ENCODE data around the gene NDUFA7. TPM values are rescaled to one million over a fixed set of nuclear protein-coding genes. Genes with fewer than 3 reads are reported as not detected.
"Not testable (repeated sequence)": the region's sequence is repeated elsewhere in the genome, so short reads cannot be mapped to it uniquely, and the experiment has no call there.

The NDUFA7 gene
- total RNA-seq (2014; rRNA removed; shearing (Covaris generic)): 46.4 and 57.1 TPM in 2 replicates
- 49.3 and 90.3 TPM in 2 replicates for polyA plus RNA-seq (2015; cell fraction: cytosol; rRNA removed)
- polyA plus RNA-seq (2015; cell fraction: nucleus; rRNA removed): 37.7 and 43.6 TPM in 2 replicates

- peak; percentile 90 for DNase-seq (ENCODE audit: low read depth, low spot score)
- in situ Hi-C loops (cut with HindIII; ENCODE audit: low pct_unique_long_range_greater_than_20kb, low sequenced_read_pairs): no loop called here
Observed at GRCh38 chr19:8321067-8321985, at the start of gene NDUFA7, which contains the start of gene RPS28. TSS of gene NDUFA7 (minus strand) at chr19:8321375. CDS start at chr19:8321358, 17 bp downstream. TSS of gene RPS28 (plus strand) at chr19:8321496. CDS start at chr19:8321531, 35 bp downstream.

DNA sequence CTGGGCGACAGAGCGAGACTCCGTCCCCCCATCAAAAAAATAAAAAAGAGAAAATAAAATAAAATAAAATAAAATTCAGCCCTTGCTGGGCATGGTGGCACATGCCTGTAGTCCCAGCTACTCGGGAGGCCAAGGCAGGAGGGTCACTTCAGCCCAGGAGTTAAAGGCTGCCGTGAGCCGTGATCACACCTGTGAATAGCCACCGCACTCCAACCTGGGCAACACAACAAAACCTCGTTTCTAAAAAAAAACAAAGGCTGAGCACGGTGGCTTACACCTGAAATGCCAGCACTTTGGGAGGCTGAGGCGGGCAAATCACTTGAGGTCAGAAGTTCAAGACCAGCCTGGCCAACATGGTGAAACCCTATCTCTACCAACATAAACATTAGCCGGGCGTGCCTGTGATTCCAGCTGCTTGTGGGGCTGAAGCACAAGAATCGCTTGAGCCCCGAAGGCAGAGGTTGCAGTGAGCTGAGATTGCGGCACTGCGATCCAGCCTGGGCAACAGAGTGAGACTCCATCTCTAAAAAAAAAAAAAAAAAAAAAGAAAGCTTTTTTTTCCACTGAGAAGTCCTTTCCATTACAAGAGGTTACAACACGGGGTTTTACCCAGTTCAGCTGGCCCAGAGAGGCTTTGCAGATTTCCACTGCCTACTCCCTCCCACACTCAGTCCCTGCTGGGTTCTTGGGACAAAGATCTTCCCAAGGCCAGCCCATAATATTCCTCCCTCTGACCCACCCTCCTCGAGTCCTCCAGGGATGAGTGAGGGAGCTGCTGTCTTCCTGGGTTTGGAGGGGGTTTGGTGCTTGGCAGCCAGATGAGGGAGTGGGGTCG, 49.2 kb upstream of the NDUFA7 start:
- in situ Hi-C loops (cut with HindIII; ENCODE audit: low pct_unique_long_range_greater_than_20kb, low sequenced_read_pairs): no loop called here
- no peak for DNase-seq (ENCODE audit: low read depth, low spot score)

- DNase-seq (ENCODE audit: low read depth, low spot score): peak; percentile 84
- in situ Hi-C loops (cut with HindIII; ENCODE audit: low pct_unique_long_range_greater_than_20kb, low sequenced_read_pairs): no loop called here
Observed at GRCh38 chr19:8367327-8368001, 46.3 kb upstream of the NDUFA7 start.

- in situ Hi-C loops (cut with HindIII; ENCODE audit: low pct_unique_long_range_greater_than_20kb, low sequenced_read_pairs): no loop called here
Observed at GRCh38 chr19:8366961-8367326, 45.8 kb upstream of the NDUFA7 start.

DNA sequence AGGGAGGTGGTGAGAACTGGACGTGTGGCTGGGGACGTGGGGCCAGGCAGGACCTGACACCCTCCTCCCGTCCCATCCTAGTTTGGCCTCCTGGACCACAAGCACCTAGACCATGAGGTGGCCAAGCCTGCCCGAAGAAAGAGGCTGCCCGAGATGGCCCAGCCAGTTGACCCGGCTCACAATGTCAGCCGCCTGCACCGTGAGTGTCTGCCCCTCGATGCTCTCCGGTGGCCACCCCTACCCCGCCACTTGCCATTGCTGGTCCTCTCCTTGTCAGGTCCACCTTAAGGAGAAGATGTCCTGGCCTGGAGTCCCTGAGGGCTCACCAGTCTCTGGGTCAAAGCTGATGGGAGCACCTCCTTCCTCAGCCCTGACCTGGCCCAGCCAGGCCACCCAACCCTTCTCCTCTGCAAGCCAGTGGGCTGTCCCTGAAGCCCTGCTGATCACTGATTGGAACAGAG, 45.0 kb upstream of the NDUFA7 start:
- in situ Hi-C loops (cut with HindIII; ENCODE audit: low pct_unique_long_range_greater_than_20kb, low sequenced_read_pairs): no loop called here
- no peak for DNase-seq (ENCODE audit: low read depth, low spot score)

More at GRCh38 chr19:8366961-8367326, 45.8 kb upstream of the NDUFA7 start:
- no peak for DNase-seq (ENCODE audit: low read depth, low spot score)

- in situ Hi-C loops (cut with HindIII; ENCODE audit: low pct_unique_long_range_greater_than_20kb, low sequenced_read_pairs): no loop called here
- no peak for DNase-seq (ENCODE audit: low read depth, low spot score)
Observed at GRCh38 chr19:8363803-8364771, 42.9 kb upstream of the NDUFA7 start, which contains the start of gene ANGPTL4. TSS of gene ANGPTL4 (plus strand) at chr19:8364155. CDS start at chr19:8364322, 167 bp downstream.

DNA sequence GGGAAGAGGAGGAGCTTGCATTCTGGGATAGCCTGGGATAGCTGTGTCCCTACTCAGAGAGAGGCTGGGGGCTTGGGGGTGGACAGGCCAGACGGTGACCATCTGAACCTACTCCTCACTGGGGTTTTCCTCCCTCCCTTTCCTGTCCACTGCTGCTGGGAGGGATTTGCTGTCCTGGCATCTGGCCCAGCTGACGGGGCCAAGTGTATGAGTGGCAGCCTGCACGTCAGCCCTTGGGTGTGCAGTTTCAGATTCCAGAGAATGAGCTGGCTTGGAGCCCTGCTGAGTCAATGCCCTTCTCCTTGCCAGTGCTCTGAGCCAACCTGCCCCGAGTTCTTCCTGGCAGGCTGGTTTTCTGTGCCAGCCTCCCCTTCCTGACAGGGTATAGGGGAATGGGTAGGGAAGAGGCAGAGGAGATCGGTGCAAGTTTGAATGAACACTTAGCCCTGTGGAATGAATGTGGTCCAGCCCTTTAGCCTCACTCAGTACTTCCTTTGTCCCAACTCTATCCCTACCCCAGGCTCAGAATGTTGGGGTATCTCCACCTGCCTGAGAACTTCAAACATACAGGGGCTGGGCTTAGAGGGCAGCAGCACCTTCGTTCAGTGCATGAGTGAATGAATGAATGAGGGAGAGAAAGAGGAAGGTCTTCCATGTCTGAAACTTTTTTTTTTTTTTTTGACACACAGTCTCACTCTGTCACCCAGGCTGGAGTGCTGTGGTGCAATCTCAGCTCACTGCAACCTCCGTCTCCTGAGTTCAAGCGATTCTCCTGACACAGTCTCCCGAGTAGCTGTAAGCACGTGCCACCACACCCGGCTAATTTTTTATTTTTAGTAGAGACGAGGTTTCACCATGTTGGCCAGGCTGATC, 41.0 kb upstream of the NDUFA7 start:
- DNase-seq (ENCODE audit: low read depth, low spot score): peak; percentile 93
- in situ Hi-C loops (cut with HindIII; ENCODE audit: low pct_unique_long_range_greater_than_20kb, low sequenced_read_pairs): no loop called here

- in situ Hi-C loops (cut with HindIII; ENCODE audit: low pct_unique_long_range_greater_than_20kb, low sequenced_read_pairs): no loop called here
- no peak for DNase-seq (ENCODE audit: low read depth, low spot score)
Observed at GRCh38 chr19:8360196-8360595, 39.0 kb upstream of the NDUFA7 start.

GRCh38 chr19:8358948-8359347, 37.8 kb upstream of the NDUFA7 start:
- DNase-seq (ENCODE audit: low read depth, low spot score): no peak
- in situ Hi-C loops (cut with HindIII; ENCODE audit: low pct_unique_long_range_greater_than_20kb, low sequenced_read_pairs): no loop called here

- in situ Hi-C loops (cut with HindIII; ENCODE audit: low pct_unique_long_range_greater_than_20kb, low sequenced_read_pairs): no loop called here
- DNase-seq (ENCODE audit: low read depth, low spot score): no peak
Observed at GRCh38 chr19:8357007-8357521, 35.9 kb upstream of the NDUFA7 start.

- DNase-seq (ENCODE audit: low read depth, low spot score): peak; percentile 32
- in situ Hi-C loops (cut with HindIII; ENCODE audit: low pct_unique_long_range_greater_than_20kb, low sequenced_read_pairs): no loop called here
Observed at GRCh38 chr19:8355631-8356402, 34.6 kb upstream of the NDUFA7 start.

DNA sequence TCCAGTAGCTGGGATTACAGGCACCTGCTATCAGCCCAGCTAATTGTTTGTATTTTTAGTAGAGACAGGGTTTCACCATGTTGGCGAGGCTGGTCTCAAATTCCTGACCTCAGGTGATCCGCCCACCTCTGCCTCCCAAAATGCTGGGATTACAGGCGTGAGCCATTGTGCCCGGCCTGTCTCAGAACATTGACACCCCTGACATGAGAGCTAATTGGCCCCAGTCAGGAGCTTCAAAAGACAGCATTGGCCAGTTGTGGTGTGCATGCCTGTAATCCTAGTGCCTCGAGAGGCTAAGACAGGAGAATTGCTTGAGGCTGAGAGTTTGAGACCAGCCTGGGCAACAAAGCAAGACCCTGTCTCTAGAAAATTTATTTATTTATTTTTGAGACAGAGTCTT, 31.7 kb upstream of the NDUFA7 start:
- in situ Hi-C loops (cut with HindIII; ENCODE audit: low pct_unique_long_range_greater_than_20kb, low sequenced_read_pairs); DNase-seq (ENCODE audit: low read depth, low spot score): not testable (repeated sequence)

GRCh38 chr19:8352134-8352827, 31.1 kb upstream of the NDUFA7 start:
- no peak for DNase-seq (ENCODE audit: low read depth, low spot score)
- in situ Hi-C loops (cut with HindIII; ENCODE audit: low pct_unique_long_range_greater_than_20kb, low sequenced_read_pairs): no loop called here

Measured in SK-MEL-5 (cell line).